Testis (tissue), 3 donors: Measurements from ENCODE around the gene KAT6B. TPM values are rescaled to one million over a fixed set of nuclear protein-coding genes. Genes with fewer than 3 reads are reported as not detected.
A peak's percentile ranks its signal among the peaks of the same experiment; 100 is the strongest.

Source experiments
- DNase-seq: peaks from one replicate; pipeline ENCODE4 v3.0.0-alpha.2; 2019
- H3K27ac ChIP-seq, 2 donors: fragments of 200-600 bp; sonication (generic); one replicate each; pipeline ENCODE4 v1.5.1; 2019
- H3K27me3 ChIP-seq: fragments of 200-600 bp; sonication (generic); one replicate; pipeline ENCODE4 v1.5.1; 2019
- H3K36me3 ChIP-seq: fragments of 200-600 bp; sonication (generic); one replicate; pipeline ENCODE4 v1.5.1; 2017; ENCODE audit warnings: low read depth; ENCODE audit errors: missing control alignments
- H3K4me1 ChIP-seq: fragments of 200-600 bp; sonication (generic); one replicate; pipeline ENCODE4 v1.5.1; 2019
- H3K4me3 ChIP-seq, 2 donors: fragments of 200-600 bp; sonication (generic); one replicate each; pipeline ENCODE4 v1.5.1; 2017 to 2019
- H3K9me3 ChIP-seq: fragments of 200-600 bp; sonication (generic); one replicate; pipeline ENCODE4 v1.5.1; 2017
- CTCF ChIP-seq, 3 experiments: fragments of 450-650 bp in 2 of 3; fragments of 200-600 bp in 1 of 3; sonication (generic) in 1 of 3; IDR thresholded peaks; one replicate each; pipeline ENCODE4 v1.5.1; 2016 to 2019; ENCODE audit warnings: antibody characterized with exemption in 3 of 3, mild to moderate bottlenecking in 2 of 3, moderate library complexity in 1 of 3
- POLR2A ChIP-seq: fragments of 450-650 bp; IDR thresholded peaks from one replicate; pipeline ENCODE4 v1.6.1; 2017; ENCODE audit warnings: antibody characterized with exemption, mild to moderate bottlenecking, moderate library complexity
- WGBS, 2 donors: methylation state at CpG; one replicate each; pipeline ENCODE4 v1.1.5; 2018; 5-methylcytosine and 5-hydroxymethylcytosine counted together
- intact Hi-C: fragments of 100-400 bp; cut with DNase I; formaldehyde crosslinking; loops from one replicate; pipeline ENCODE4 v1.15.1; 2023; ENCODE audit warnings: low total_unique reads
- polyA plus RNA-seq: library from polyadenylated mRNA; stranded (reverse); fragments of 350-450 nt; fragmentation: Illumina TruSeq; extraction: RNeasy Lipid Tissue Mini Kit (QIAGEN cat#74804); gene quantifications from one replicate; pipeline ENCODE4 v1.2.3, GENCODE V29; 2014; ENCODE audit warnings: low read depth, low replicate concordance; ENCODE audit not compliant: insufficient read depth
- total RNA-seq, 2 donors: library from RNA; depleted of rRNA; stranded (reverse); fragments of >200 nt; gene quantifications; one replicate each; pipeline ENCODE4 v1.2.3, GENCODE V29; 2016

KAT6B gene
- total and polyA plus RNA-seq, 3 donors from 2014 or later, result 23.9 to 109 (median 106) TPM

GRCh38 chr10:74925708-74926107 lies 99.3 kb downstream of the KAT6B start:
- H3K4me3 ChIP-seq, result no peak overlapping the region
- no peak for DNase-seq
- no peaks in the 10 kb centered on the region for H3K36me3 ChIP-seq
- WGBS, 2 donors, result 63 to 72% methylated on average over 4 of the region's 4 CpGs
- H3K27me3 ChIP-seq, result no peaks in the 10 kb centered on the region
- H3K9me3 ChIP-seq, result no peaks in the 10 kb centered on the region
- TF ChIP-seq POLR2A (no peak), CTCF (IDR thresholded peaks at IDR 0.05) (no peak)
- intact Hi-C loops, result no loop called here
- peaks cover 70% of the 10 kb centered on the region for H3K4me1 ChIP-seq
- peak overlapping the region; percentile 49 to 72 for H3K27ac ChIP-seq

- Histone ChIP-seq H3K27me3 (no peaks in the 10 kb centered on the region), H3K36me3 (no peaks in the 10 kb centered on the region), H3K27ac (peak overlapping the region in 1 of 2 donors; percentile 72), H3K4me1 (peaks cover 61% of the 10 kb centered on the region), H3K4me3 (no peak overlapping the region), H3K9me3 (no peaks in the 10 kb centered on the region)
- WGBS, 2 donors, result 78% methylated on average over 4 of the region's 4 CpGs
- TF ChIP-seq CTCF (IDR thresholded peaks at IDR 0.05) (no peak), POLR2A (no peak)
- intact Hi-C loops, result no loop called here
- DNase-seq, result no peak
Observed at GRCh38 chr10:74926791-74927585, 100.6 kb downstream of the KAT6B start.

- Histone ChIP-seq H3K4me1 (peaks cover 59% of the 10 kb centered on the region), H3K27me3 (no peaks in the 10 kb centered on the region), H3K4me3 (no peak overlapping the region), H3K36me3 (no peaks in the 10 kb centered on the region), H3K9me3 (no peaks in the 10 kb centered on the region), H3K27ac (peak overlapping the region in 1 of 2 donors; percentile 59)
- intact Hi-C loops, result no loop called here
- DNase-seq, result no peak
- 81 to 84% methylated on average over 2 of the region's 2 CpGs for WGBS, 2 donors
- no peak for TF ChIP-seq POLR2A
Observed at GRCh38 chr10:74927701-74928100, 101.3 kb downstream of the KAT6B start.

- Histone ChIP-seq H3K27ac (peak overlapping the region; percentile 49 to 59), H3K27me3 (no peaks in the 10 kb centered on the region), H3K9me3 (no peaks in the 10 kb centered on the region), H3K4me1 (peaks cover 53% of the 10 kb centered on the region), H3K36me3 (no peaks in the 10 kb centered on the region), H3K4me3 (no peak overlapping the region)
- TF ChIP-seq POLR2A (no peak), CTCF (IDR thresholded peaks at IDR 0.05) (no peak)
- no peak for DNase-seq
- WGBS, 2 donors, result 25 to 51% methylated on average over 2 of the region's 2 CpGs
- intact Hi-C loops, result no loop called here
Observed at GRCh38 chr10:74928742-74929191, 102.4 kb downstream of the KAT6B start.

GRCh38 chr10:74929197-74929596 lies 102.8 kb downstream of the KAT6B start:
- Histone ChIP-seq H3K4me1 (peaks cover 49% of the 10 kb centered on the region), H3K4me3 (no peak overlapping the region), H3K27ac (peak overlapping the region; percentile 49 to 59), H3K27me3 (no peaks in the 10 kb centered on the region), H3K9me3 (no peaks in the 10 kb centered on the region), H3K36me3 (no peaks in the 10 kb centered on the region)
- 36 to 50% methylated on average over 5 of the region's 5 CpGs for WGBS, 2 donors
- intact Hi-C loops, result no loop called here
- DNase-seq, result no peak
- TF ChIP-seq CTCF (IDR thresholded peaks at IDR 0.05), result no peak
- no peak for TF ChIP-seq POLR2A
